GM23248 (cell line): Measurements from ENCODE around the gene STK24. TPM values are rescaled to one million over a fixed set of nuclear protein-coding genes. Genes with fewer than 3 reads are reported as not detected.
A peak's percentile ranks its signal among the peaks of the same experiment; 100 is the strongest.

Experiments used
- DNase-seq: peaks from one replicate; pipeline ENCODE4 v3.0.0-alpha.2; 2015
- H2AFZ ChIP-seq: fragments of 200-600 bp; sonication (generic); 2 replicates; pipeline ENCODE4 v1.6.1; 2016; ENCODE audit warnings: antibody characterized with exemption
- H3F3A ChIP-seq: fragments of 200-600 bp; sonication (generic); 2 replicates; pipeline ENCODE4 v1.6.1; 2016; ENCODE audit warnings: mild to moderate bottlenecking, antibody characterized with exemption, mixed run types; ENCODE audit not compliant: insufficient read depth
- H3K27ac ChIP-seq: fragments of 200-600 bp; sonication (generic); 2 replicates; pipeline ENCODE4 v1.5.1; 2016; ENCODE audit warnings: mild to moderate bottlenecking
- H3K27me3 ChIP-seq: fragments of 200-600 bp; sonication (generic); replicated peaks from 2 replicates; pipeline ENCODE4 v1.6.1; 2016; ENCODE audit warnings: mild to moderate bottlenecking; ENCODE audit not compliant: insufficient read depth
- H3K36me3 ChIP-seq: fragments of 200-600 bp; sonication (generic); 2 replicates; pipeline ENCODE4 v1.6.1; 2016; ENCODE audit warnings: low read depth, mild to moderate bottlenecking
- H3K4me1 ChIP-seq: fragments of 200-600 bp; sonication (generic); 2 replicates; pipeline ENCODE4 v1.6.1; 2016; ENCODE audit warnings: mild to moderate bottlenecking; ENCODE audit not compliant: insufficient read depth
- H3K4me2 ChIP-seq: fragments of 200-600 bp; sonication (generic); one replicate; pipeline ENCODE4 v1.6.1; 2016; ENCODE audit warnings: mild to moderate bottlenecking; ENCODE audit not compliant: unreplicated experiment
- H3K4me3 ChIP-seq: fragments of 200-600 bp; sonication (generic); 2 replicates; pipeline ENCODE4 v1.5.1; 2016; ENCODE audit warnings: mild to moderate bottlenecking
- H3K79me2 ChIP-seq: fragments of 200-600 bp; sonication (generic); 2 replicates; pipeline ENCODE4 v1.6.1; 2016; ENCODE audit warnings: mild to moderate bottlenecking; ENCODE audit not compliant: insufficient read depth
- H3K9ac ChIP-seq: fragments of 200-600 bp; sonication (generic); 2 replicates; pipeline ENCODE4 v1.6.1; 2016; ENCODE audit warnings: mild to moderate bottlenecking
- H3K9me2 ChIP-seq: fragments of 200-600 bp; sonication (generic); 2 replicates; pipeline ENCODE4 v1.6.1; 2016; ENCODE audit warnings: mixed run types, mild to moderate bottlenecking, moderate library complexity; ENCODE audit not compliant: insufficient read depth
- H3K9me3 ChIP-seq: fragments of 200-600 bp; sonication (generic); one replicate; pipeline ENCODE4 v1.6.1; 2017; ENCODE audit warnings: low read depth
- H4K20me1 ChIP-seq: fragments of 200-600 bp; sonication (generic); 2 replicates; pipeline ENCODE4 v1.6.0; 2016; ENCODE audit not compliant: insufficient read depth
- EZH2 ChIP-seq: fragments of 200-600 bp; sonication (generic); IDR thresholded peaks from 2 replicates; pipeline ENCODE4 v1.6.1; 2018; ENCODE audit warnings: antibody characterized with exemption, mild to moderate bottlenecking; ENCODE audit not compliant: insufficient read depth, poor library complexity, severe bottlenecking
- EZH2phosphoT487 ChIP-seq: fragments of 200-600 bp; sonication (generic); IDR thresholded peaks from 2 replicates; pipeline ENCODE4 v1.6.1; 2018; ENCODE audit warnings: antibody characterized with exemption, moderate library complexity, mild to moderate bottlenecking, low read depth; ENCODE audit not compliant: insufficient read depth
- WGBS, 2 experiments: methylation state at CpG; one replicate each; pipeline ENCODE4 v1.1.6; 2015 to 2017; ENCODE audit warnings: low lambda C conversion rate in 2 of 2, low coverage in 1 of 2; ENCODE audit errors: missing lambda C conversion rate in 2 of 2; 5-methylcytosine and 5-hydroxymethylcytosine counted together
- in situ Hi-C: fragments of 300-500 bp; cut with MboI; formaldehyde crosslinking; loops from 2 replicates; pipeline ENCODE4 v1.15.0; 2020
- polyA plus RNA-seq: library from polyadenylated mRNA; unstranded; fragments of >200 nt; fragmentation: Nextera tagmentation; extraction: Ambion mirVana; gene quantifications from 2 replicates; pipeline ENCODE4 v1.2.1, GENCODE V29; 2016
- total RNA-seq: library from RNA; depleted of rRNA; stranded (reverse); fragments of >200 nt; shearing (Covaris generic); gene quantifications from 2 replicates; pipeline ENCODE4 v1.2.3, GENCODE V29; 2014

The STK24 gene
- total and polyA plus RNA-seq, 2 experiments from 2014 or later = 11.1 to 72.4 TPM

DNA sequence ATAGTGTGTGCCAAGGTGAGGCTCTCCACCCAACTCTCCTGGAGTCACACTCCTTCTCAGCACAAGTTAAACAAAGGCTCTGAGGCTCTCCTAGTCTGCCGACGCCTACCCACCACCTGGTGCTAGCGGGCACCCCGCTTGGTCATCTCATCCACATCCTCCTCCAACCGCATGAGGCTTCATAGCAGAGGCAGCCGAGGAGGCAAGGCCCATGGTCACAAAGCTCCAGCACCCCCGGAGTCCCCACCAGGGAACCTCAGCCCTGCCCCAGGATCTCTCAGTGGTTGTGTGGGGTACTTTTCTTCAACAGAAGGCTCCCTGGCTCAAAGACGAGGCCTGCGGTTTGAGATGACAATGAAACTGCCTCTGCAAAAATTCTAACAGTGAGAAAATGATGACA, 43.0 kb downstream of the STK24 start:
- no peak overlapping the region for H3K9ac ChIP-seq
- in situ Hi-C loops = no loop called here
- H3K27ac ChIP-seq = no peak overlapping the region
- no peaks in the 10 kb centered on the region for H3K9me3 ChIP-seq
- WGBS, 2 experiments = 83 to 88% methylated on average over 9 of the region's 9 CpGs
- 0 out of 2 replicates have a peak, but pooled peaks cover 5% of the 10 kb centered on the region for H3F3A ChIP-seq
- peaks cover 11% of the 10 kb centered on the region for H3K4me1 ChIP-seq
- no peaks in the 10 kb centered on the region for H3K27me3 ChIP-seq
- no peak for DNase-seq
- H3K79me2 ChIP-seq = peaks cover 100% of the 10 kb centered on the region
- no peaks in the 10 kb centered on the region for H3K9me2 ChIP-seq
- no peaks in the 10 kb centered on the region for H3K36me3 ChIP-seq
- TF ChIP-seq EZH2phosphoT487 = no peak
- H3K4me3 ChIP-seq = no peak overlapping the region
- no peak overlapping the region for H3K4me2 ChIP-seq
- no peak overlapping the region for H2AFZ ChIP-seq
- H4K20me1 ChIP-seq = peaks cover 11% of the 10 kb centered on the region; the same call in 1 of the 2 replicates

DNA sequence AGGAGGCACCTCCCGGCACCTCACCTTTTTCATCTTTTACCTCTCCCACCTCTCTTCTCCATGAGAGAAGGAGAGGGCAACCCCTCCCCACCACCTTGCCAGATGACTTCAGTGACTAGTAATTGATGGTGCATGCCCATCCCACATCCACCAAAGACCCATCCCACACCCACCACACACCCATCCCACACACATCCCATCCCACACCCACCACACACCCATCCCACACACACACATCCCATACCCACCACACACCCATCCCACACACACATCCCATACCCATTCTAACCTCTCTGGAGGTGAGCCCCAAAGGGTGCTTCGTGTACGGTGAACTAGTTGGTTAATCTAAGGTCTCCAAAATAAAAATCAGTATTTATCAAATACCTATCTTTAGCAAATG, 44.7 kb downstream of the STK24 start:
- WGBS, 2 experiments = 100% methylated on average over 3 of the region's 3 CpGs
- TF ChIP-seq EZH2 (no peak), EZH2phosphoT487 (no peak)
- Histone ChIP-seq H3K27me3 (no peaks in the 10 kb centered on the region), H3K36me3 (no peaks in the 10 kb centered on the region), H3K79me2 (peaks cover 100% of the 10 kb centered on the region), H3K9ac (no peak overlapping the region), H4K20me1 (peaks cover 15% of the 10 kb centered on the region), H3F3A (0 out of 2 replicates have a peak, but pooled peaks cover 13% of the 10 kb centered on the region), H2AFZ (no peak overlapping the region), H3K9me2 (no peaks in the 10 kb centered on the region), H3K4me1 (peaks cover 18% of the 10 kb centered on the region), H3K4me2 (no peak overlapping the region), H3K27ac (no peak overlapping the region), H3K9me3 (no peaks in the 10 kb centered on the region), H3K4me3 (no peak overlapping the region)
- DNase-seq = no peak
- in situ Hi-C loops = no loop called here

DNA sequence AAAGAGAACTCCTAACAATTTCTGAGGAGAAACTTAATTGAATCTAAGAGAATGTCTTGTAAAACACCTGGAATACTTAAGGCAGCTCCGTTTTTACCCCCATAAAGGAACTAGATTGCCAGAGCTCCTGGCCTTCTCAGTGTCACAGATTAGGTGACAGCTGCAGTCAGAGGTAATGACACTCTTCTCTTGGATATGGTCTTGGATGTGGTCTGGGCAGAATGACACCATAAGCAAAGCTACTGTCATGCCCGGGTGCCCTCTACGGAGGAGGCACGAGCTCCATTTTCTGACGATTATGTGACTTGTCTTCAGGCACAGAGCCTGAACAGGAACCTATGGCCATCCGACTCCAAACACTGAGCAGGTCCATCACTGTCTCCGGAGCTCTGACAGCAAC, 46.7 kb downstream of the STK24 start:
- Histone ChIP-seq H3K9me2 (no peaks in the 10 kb centered on the region), H3K36me3 (no peaks in the 10 kb centered on the region), H3K79me2 (peaks cover 100% of the 10 kb centered on the region), H3K27me3 (no peaks in the 10 kb centered on the region), H3F3A (0 out of 2 replicates have a peak, but pooled peaks cover 13% of the 10 kb centered on the region), H3K4me1 (peaks cover 7% of the 10 kb centered on the region; the same call in 1 of the 2 replicates), H3K9ac (no peak overlapping the region), H3K4me3 (no peak overlapping the region), H2AFZ (no peak overlapping the region), H4K20me1 (peaks cover 20% of the 10 kb centered on the region), H3K9me3 (no peaks in the 10 kb centered on the region), H3K4me2 (no peak overlapping the region), H3K27ac (no peak overlapping the region)
- 86 to 90% methylated on average over 7 of the region's 7 CpGs for WGBS, 2 experiments
- TF ChIP-seq EZH2phosphoT487 = no peak
- TF ChIP-seq EZH2 = no peak
- in situ Hi-C loops = no loop called here
- DNase-seq = no peak

DNA sequence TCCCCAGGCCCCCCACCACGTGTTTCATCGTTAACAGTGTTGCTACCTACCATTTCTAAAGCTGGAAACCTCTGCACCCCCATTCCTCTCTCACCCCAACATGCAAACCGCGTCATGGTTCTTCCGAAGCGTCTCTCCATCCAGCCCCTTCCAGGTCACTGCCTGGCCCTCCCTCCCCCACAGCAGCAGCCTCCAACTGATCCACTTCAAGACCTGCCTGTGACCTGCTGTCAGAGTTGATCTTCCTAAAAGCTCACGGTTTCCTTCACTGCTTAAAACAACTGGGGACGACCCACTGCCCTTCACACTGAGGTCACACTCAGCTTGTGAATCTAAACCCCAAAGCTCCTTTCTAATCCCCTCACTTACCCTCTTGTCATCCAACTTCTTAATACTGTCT, 47.7 kb downstream of the STK24 start:
- Histone ChIP-seq H3K9me2 (no peaks in the 10 kb centered on the region), H3K27me3 (no peaks in the 10 kb centered on the region), H3K4me1 (peaks cover 7% of the 10 kb centered on the region; the same call in 1 of the 2 replicates), H2AFZ (no peak overlapping the region), H3K4me3 (no peak overlapping the region), H4K20me1 (peaks cover 20% of the 10 kb centered on the region), H3K9ac (no peak overlapping the region), H3K4me2 (no peak overlapping the region), H3K27ac (peak overlapping the region; percentile 36; the same call in 1 of the 2 replicates), H3K79me2 (peaks cover 100% of the 10 kb centered on the region), H3F3A (0 out of 2 replicates have a peak, but pooled peaks cover 13% of the 10 kb centered on the region), H3K36me3 (no peaks in the 10 kb centered on the region), H3K9me3 (no peaks in the 10 kb centered on the region)
- TF ChIP-seq EZH2 = no peak
- no peak for TF ChIP-seq EZH2phosphoT487
- WGBS, 2 experiments = 89% methylated on average over 6 to 8 of the region's 8 CpGs
- no peak for DNase-seq
- in situ Hi-C loops = no loop called here

DNA sequence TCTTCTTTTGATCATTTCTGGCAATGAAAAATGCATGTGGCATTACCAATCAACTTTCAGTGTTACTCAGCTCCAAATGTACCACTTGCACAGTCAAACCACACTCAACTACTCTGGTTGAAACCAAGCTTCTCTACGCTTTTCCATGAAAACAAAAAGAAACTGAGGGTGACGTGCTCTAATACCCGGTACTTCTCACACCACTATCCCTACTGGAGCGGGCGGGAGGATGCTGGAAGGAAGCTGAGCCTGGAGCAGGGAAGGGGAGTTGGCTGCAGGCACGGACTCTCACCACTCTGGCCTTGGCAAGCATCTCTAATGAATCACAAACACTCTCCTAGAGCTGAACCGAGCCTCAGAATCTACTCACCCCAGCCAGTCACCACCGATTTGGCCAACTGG, 48.2 kb downstream of the STK24 start:
- 0 out of 2 replicates have a peak overlapping the region, but pooled peaks have one; percentile 15 for H3K9ac ChIP-seq
- 20 to 21% methylated on average over 8 of the region's 8 CpGs for WGBS, 2 experiments
- H3K4me2 ChIP-seq = peak overlapping the region; percentile 17
- peaks cover 20% of the 10 kb centered on the region for H4K20me1 ChIP-seq
- no peaks in the 10 kb centered on the region for H3K36me3 ChIP-seq
- H3K27ac ChIP-seq = peak overlapping the region; percentile 36
- H3K4me3 ChIP-seq = peak overlapping the region; percentile 27; the same call in 1 of the 2 replicates
- in situ Hi-C loops = no loop called here
- peaks cover 100% of the 10 kb centered on the region for H3K79me2 ChIP-seq
- no peak for TF ChIP-seq EZH2phosphoT487
- TF ChIP-seq EZH2 = no peak
- no peaks in the 10 kb centered on the region for H3K9me3 ChIP-seq
- DNase-seq = peak; percentile 88
- no peak overlapping the region for H2AFZ ChIP-seq
- no peaks in the 10 kb centered on the region for H3K27me3 ChIP-seq
- H3K9me2 ChIP-seq = no peaks in the 10 kb centered on the region
- H3K4me1 ChIP-seq = peaks cover 7% of the 10 kb centered on the region; the same call in 1 of the 2 replicates
- 0 out of 2 replicates have a peak, but pooled peaks cover 13% of the 10 kb centered on the region for H3F3A ChIP-seq
